WI38 (cell line): ENCODE results near the gene HERPUD1.

Source experiments
- H3K4me3 ChIP-seq: 2 replicates; pipeline ENCODE4 v1.5.1; 2011; ENCODE audit warnings: low read depth, mild to moderate bottlenecking, control low read depth, low read length
- TF ChIP-seq, protein P1 (sequence below): IDR thresholded peaks from 2 replicates; pipeline ENCODE4 v1.5.1; 2012; ENCODE audit warnings: low read depth, mild to moderate bottlenecking, control low read depth, low read length

Gene HERPUD1

DNA sequence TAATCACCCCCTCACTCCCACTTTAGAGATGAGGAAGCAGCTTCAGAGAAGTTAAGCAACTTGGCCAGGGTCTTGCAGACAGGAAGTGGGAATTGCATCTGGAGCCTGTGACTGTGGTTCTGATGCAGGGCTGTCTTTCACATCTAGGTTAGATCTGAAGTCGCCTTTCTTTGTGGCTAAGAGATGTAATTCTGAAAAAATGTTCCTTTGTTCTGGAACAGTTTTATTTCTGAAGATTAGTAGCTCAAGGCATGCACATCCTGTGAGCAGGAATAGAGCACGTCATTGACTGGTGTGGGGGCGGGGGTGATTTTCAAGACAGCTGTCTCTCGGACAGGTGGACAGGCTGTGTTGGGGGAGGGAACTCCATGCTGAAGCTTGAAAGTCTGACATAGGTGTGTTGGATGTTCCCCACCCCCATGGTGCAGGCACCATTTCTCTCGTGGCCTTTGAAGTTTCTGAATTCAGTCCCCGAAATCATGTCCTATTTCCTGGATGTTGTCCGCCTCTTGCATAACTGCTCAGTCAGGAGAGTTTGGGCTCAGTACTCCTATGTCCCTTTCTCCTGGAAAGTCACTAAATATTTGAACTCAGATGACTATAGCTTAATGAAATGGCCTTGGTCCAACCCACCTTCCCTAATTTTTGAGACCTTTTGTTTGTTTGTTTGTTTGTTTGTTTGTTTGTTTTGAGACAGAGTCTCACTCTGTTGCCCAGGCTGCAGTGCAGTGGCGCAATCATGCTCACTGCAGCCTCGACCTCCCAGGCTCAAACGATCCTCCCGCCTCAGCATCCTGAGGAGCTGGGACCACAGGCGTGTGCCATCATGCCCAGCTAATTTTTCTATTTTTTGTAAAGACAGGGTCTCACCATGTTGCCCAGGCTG lies 21.0 kb upstream of the HERPUD1 start:
- TF ChIP-seq, protein P1, sequence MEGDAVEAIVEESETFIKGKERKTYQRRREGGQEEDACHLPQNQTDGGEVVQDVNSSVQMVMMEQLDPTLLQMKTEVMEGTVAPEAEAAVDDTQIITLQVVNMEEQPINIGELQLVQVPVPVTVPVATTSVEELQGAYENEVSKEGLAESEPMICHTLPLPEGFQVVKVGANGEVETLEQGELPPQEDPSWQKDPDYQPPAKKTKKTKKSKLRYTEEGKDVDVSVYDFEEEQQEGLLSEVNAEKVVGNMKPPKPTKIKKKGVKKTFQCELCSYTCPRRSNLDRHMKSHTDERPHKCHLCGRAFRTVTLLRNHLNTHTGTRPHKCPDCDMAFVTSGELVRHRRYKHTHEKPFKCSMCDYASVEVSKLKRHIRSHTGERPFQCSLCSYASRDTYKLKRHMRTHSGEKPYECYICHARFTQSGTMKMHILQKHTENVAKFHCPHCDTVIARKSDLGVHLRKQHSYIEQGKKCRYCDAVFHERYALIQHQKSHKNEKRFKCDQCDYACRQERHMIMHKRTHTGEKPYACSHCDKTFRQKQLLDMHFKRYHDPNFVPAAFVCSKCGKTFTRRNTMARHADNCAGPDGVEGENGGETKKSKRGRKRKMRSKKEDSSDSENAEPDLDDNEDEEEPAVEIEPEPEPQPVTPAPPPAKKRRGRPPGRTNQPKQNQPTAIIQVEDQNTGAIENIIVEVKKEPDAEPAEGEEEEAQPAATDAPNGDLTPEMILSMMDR, result no peak
- no peak overlapping the region for H3K4me3 ChIP-seq

DNA sequence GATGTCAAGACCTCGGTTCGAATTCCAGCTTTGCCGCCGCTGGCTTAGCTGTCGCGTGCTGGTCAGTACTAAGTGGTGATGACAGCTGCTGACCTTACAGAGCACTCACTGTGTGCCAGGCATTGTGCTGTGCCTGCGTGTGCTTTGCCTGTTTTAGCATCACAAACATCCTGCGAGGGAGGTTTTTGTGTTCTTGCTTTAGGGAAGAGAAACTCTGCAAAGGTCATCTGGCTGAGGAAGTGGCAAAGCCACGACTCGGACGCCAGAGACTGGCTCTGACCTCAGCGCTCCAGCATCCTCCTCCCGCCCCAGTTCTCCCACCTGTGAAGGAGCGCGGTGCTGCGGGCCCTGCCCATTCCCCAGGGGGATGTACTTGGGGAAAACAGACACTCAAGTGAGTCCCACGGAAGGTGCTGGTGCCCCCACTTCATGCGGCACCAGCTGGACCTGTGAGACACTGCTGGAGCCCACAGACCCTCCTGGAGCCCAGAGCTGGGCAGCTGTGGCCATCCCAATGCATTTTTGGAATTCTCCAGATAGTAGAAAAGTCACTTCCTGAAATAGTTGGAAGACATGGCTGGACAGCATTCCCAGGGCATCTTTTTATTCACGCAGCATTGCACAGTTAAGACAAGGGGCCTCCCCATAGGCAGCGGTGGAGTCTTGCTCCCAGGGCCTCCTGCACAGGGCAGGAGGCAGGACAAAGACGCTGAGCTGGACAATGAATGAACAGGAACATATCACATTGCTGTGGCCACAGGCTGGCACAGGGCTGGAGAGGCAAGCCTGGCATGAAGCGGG lies 20.0 kb upstream of the HERPUD1 start:
- H3K4me3 ChIP-seq, result no peak overlapping the region
- TF ChIP-seq, protein P1, result no peak

DNA sequence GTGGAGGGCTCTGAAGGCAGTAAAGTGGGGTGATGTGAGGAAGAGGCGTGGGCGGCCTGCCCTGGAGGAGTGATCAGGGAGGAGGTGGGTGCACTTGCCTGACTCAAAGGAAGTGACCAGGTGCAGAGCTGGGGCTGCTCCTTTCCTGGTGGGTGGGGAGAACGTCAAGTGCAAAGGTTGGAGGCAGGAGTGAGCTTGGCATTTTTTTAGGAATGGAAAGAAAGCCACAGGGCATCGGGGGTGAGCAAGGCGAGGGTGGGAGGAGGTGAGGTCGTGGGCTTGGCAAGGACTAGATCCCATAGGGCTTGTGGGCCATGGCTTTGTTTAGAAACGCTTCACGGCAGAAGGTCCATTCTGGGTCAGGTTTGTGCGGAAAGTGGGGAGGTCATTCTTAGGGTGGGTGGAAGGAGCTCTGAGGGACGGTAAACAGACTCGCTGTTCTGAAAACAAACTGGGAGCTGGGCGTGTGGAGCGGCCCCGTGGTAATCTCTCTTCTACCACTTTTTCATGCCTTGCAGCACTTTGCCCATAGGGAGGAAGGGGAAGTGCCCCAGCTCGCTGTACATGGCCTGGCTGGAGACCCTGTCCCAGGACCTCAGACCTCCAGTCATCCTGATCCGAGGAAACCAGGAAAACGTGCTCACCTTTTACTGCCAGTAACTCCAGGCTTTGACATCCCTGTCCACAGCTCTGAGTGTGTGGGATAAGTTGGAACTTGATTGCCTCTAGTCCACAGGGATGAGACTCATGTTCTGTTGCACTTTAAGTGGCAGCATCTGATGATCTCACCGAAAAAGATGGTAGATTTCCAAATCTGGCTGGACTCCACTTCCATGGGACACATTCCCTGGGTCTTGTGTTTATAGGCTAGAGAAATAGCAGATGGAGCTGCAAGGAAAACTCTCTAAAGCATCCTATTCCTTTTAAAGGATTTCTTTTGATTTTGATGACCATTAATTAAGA lies 18.9 kb upstream of the HERPUD1 start:
- no peak overlapping the region for H3K4me3 ChIP-seq
- TF ChIP-seq, protein P1, result no peak

DNA sequence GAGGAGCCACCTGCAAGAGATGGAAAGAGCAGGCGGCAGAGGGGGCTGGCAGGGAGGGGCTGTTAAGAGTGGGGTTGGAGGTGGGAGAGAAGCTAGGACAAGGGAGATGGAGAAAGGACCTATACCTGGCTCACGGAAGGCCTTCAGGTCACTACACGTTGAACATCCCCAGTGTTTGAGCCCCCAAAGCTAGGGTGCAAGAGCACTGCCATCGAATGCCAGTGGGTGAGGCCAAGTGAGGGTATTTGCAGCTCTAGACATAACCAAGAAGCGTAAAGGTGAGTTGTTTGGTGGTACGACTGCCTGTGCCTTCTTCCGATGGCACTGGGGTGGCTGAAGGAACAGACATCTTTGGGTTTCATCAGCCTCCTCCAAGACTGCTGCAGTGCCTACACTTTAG lies 17.0 kb upstream of the HERPUD1 start:
- no peak overlapping the region for H3K4me3 ChIP-seq
- TF ChIP-seq, protein P1, result no peak

DNA sequence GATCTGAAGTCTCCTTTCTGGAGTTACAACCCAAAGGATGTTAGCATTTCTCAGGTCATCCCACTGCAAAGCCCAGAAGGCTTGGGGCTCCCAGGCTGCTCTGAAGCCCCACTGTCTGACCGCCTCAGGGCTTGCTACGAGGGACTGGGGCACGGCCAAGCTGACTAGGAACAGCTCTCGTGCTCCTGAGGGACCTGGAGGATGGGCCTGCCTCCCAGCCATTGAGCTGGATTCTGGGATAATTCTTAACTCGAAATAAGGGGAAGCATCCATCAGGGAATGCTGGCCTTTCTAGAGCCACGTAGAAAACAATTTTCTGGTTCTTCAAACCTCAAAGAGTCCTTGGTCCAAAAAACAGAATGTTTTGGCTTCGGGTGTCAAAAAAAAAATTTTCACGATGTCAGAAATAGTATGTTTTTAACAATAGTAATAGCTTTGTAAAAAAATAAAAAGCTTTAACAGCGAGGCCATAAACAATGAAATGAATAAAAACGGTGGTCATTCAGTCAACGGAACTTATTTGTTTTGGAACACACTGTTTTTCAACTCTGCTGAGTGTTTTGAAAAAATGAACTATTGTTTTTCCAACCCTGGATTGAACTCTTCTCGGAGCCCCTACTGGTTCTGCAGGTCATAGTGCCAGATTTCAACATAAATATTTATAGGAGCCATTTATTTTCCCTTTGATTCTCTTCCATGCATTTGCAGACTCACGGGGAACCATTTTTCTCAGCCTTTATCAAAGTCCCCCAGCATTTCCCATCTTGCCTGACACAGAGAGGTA lies 16.4 kb upstream of the HERPUD1 start:
- TF ChIP-seq, protein P1, result no peak
- H3K4me3 ChIP-seq, result no peak overlapping the region
